Fibroblast of lung (primary cell): ENCODE measurements around the gene MRPL27.

Source experiments
- CTCF ChIP-seq, 2 donors: IDR thresholded peaks in 1 of 2; conservative IDR thresholded peaks in 1 of 2; 1 replicate in 1 of 2; 2 replicates in 1 of 2; pipeline ENCODE4 v1.5.1; 2011 to 2012; ENCODE audit warnings: low read length in 2 of 2, control low read depth in 1 of 2, inconsistent platforms in 1 of 2, low read depth in 1 of 2, mild to moderate bottlenecking in 1 of 2
- EZH2 ChIP-seq: IDR thresholded peaks from 2 replicates; pipeline ENCODE4 v1.5.1; 2012; ENCODE audit warnings: low read length, control low read depth, mild to moderate bottlenecking; ENCODE audit errors: missing control alignments

GRCh38 chr17:50330151-50330775 is 42.7 kb downstream of the MRPL27 start:
- TF ChIP-seq CTCF (conservative IDR thresholded peaks at IDR 0.05 in 1 of 2, IDR thresholded peaks at IDR 0.05 in 1 of 2; ENCODE audit: low read depth in 1 of 2, low read length in 2 of 2) (no peak), EZH2 (no peak)
